Activated CD4-positive, alpha-beta T cell treated with anti-CD3 and anti-CD28 coated beads, Interleukin-2, amount 50 U/mL, for 16 hours (primary cell): Measurements from ENCODE around the gene PECR.
"Not testable (repeated sequence)": the region's sequence is repeated elsewhere in the genome, so short reads cannot be mapped to it uniquely, and the experiment has no call there.

Experiments used
- DNase-seq: peaks from one replicate; pipeline ENCODE4 v3.0.0-alpha.2; 2020

PECR gene

GRCh38 chr2:215994911-215995310, 86.7 kb downstream of the PECR start:
- DNase-seq: no peak

- not testable (repeated sequence) for DNase-seq
Observed at GRCh38 chr2:215988556-215989207, 92.9 kb downstream of the PECR start.
